Epithelial cell of proximal tubule (primary cell): ENCODE results near the gene POU6F2. TPM values are rescaled to one million over a fixed set of nuclear protein-coding genes. Genes with fewer than 3 reads are reported as not detected.

Experiments
- DNase-seq: peaks from one replicate; pipeline ENCODE4 v3.0.0-alpha.2; 2011; ENCODE audit warnings: low read depth
- H3K4me3 ChIP-seq: 2 replicates; pipeline ENCODE4 v1.5.1; 2011; ENCODE audit warnings: low read depth, mild to moderate bottlenecking, low read length
- total RNA-seq: library from RNA; depleted of rRNA; stranded (reverse); fragments of >200 nt; gene quantifications from 2 replicates; pipeline ENCODE4 v1.2.3, GENCODE V29; 2015
- TF ChIP-seq, protein P1 (sequence below): conservative IDR thresholded peaks from 2 replicates; pipeline ENCODE4 v1.5.1; 2012; ENCODE audit warnings: low read depth, mild to moderate bottlenecking, low read length

The POU6F2 gene
- total RNA-seq, 1 donor from 2014 or later: not detected

DNA sequence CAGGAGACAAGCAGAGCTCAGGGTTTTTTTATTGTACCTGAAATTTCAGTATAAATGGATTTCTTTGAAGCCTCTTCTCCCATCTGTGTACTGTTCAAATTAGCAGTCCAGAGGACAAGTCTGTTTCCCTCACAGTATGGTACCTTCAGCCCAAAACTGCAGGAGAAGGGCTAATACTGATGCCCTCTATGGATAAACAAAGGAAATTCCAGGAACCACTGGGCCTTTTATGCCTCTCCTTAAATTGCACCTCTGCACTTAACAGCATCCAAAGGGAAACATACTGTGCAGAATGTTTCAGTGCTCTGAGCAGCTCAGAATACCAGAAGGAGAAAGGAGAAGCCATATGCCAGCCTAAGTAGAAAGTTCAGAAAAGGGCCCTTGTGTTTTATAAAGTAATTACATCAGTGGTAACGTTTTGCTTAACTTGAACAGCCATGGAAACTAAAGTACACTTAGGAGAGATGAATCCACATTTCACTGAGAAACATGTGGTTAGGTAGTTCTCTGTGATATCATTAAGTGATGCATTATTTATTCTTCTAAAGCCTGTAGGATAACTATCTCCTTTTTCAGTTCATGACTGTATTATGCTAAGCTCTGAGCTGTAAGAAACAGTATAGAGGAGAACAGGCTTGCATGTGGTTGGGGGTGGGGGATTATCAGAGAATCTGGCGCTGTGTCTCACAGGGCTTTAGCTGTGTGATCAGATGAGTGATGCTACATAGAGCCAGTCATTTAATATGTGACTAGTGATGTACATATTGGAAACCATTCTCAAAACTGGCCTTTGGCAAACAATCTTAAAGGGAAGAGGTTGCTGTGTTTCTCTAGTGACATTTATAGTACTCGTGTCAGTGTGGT lies 111.3 kb downstream of the POU6F2 start:
- no peak overlapping the region for H3K4me3 ChIP-seq
- TF ChIP-seq, protein P1, sequence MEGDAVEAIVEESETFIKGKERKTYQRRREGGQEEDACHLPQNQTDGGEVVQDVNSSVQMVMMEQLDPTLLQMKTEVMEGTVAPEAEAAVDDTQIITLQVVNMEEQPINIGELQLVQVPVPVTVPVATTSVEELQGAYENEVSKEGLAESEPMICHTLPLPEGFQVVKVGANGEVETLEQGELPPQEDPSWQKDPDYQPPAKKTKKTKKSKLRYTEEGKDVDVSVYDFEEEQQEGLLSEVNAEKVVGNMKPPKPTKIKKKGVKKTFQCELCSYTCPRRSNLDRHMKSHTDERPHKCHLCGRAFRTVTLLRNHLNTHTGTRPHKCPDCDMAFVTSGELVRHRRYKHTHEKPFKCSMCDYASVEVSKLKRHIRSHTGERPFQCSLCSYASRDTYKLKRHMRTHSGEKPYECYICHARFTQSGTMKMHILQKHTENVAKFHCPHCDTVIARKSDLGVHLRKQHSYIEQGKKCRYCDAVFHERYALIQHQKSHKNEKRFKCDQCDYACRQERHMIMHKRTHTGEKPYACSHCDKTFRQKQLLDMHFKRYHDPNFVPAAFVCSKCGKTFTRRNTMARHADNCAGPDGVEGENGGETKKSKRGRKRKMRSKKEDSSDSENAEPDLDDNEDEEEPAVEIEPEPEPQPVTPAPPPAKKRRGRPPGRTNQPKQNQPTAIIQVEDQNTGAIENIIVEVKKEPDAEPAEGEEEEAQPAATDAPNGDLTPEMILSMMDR: no peak
- DNase-seq: no peak

- TF ChIP-seq, protein P1: no peak
- no peak for DNase-seq
- H3K4me3 ChIP-seq: no peak overlapping the region
These were observed 113.4 kb downstream of the POU6F2 start for GRCh38 chr7:39091145-39091544.

DNA sequence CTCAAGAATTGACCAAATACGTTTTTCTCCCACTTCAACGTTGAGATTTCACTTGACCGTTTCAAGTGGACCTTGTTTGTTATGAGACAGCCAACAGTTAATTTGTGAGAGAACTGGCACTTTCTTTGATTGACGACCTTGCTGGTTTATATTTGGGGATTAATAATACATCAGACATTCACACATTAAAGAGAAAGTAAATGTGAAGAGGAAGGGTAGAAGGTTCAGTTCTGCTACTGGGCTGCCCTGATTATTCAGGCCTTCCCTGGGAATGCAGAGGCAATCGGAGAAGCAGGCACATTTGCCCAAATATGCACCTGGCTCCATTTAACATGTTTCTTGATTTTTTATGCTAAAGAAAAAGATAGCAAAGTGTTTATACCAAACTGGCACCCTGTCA lies 114.1 kb downstream of the POU6F2 start:
- TF ChIP-seq, protein P1: no peak
- no peak for DNase-seq
- no peak overlapping the region for H3K4me3 ChIP-seq

DNA sequence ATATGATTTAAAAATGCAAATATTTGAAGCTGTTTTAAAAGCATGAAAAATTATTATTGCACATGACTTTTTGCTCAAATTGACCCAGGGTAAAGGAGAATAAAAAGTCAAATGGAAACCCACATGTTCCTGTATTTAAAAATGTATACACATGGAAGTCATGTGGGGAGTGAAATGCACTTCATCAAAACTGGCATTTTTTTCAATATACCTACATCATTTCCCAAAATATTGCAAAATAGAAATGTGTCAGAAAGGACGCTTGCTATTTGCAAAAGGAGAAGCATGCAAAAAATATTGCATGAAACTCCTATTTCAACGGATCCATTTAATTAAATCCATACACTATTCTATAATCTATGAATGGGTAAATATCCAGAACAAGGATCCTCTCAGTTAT lies 117.0 kb downstream of the POU6F2 start:
- TF ChIP-seq, protein P1: no peak
- no peak overlapping the region for H3K4me3 ChIP-seq
- no peak for DNase-seq

DNA sequence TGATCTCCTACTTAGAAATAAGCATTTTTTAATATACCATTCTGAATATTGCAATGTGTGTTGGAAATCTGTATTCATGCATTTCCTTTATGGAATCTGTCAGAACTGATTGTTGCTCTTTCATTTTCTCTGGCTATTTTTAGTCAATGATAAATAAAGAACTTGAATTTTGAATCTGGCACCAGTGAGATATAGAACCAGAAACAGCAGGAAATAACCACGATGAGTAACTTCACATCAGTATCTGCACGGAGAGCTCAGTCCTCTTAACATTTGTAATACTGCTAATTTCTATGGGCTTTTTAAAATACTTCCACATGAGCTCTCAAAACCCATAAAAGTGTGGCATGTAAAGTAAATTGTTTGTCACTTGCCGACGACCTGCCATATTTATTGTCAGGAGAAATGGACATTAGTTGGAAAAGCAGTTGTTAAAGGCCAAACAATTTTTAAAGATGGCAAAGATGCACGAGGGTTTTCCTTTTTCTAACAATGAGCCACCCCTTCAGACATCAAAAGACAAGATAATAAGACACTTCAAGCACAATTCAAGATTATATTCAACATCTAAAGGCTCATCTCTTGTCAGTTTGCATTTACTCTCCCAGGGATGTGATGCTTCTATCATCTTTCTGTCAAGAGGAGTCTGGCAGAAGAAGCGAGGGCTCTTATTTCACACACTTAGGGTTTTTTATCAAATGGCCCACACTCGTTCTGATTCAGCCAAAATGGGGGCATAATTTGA lies 118.3 kb downstream of the POU6F2 start:
- TF ChIP-seq, protein P1: no peak
- no peak overlapping the region for H3K4me3 ChIP-seq
- no peak for DNase-seq

DNA sequence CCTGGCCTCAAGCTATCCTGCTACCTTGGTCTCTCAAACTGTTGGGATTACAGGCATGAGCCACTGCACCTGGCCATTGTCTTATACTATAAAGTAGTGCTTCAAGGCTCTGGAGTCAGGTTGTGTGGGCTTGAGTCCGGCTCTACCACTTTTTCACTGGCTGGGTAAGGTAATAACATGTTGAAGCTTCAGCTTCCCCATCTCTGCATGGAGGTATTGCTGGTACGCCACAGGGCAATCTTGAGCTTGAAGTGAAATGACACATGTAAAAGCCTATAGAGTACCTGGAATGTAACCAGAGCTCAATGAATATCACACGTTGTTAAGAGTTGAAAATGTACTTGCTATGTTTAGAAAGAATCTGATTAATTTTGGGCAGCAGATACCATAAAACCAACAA lies 120.8 kb downstream of the POU6F2 start:
- no peak for DNase-seq
- TF ChIP-seq, protein P1: no peak
- no peak overlapping the region for H3K4me3 ChIP-seq
